Left ventricle myocardium inferior (tissue), 1 donor: ENCODE results near the gene WNT3A. TPM values are rescaled to one million over a fixed set of nuclear protein-coding genes. Genes with fewer than 3 reads are reported as not detected.

ENCODE experiments used
- DNase-seq: peaks from one replicate; pipeline ENCODE4 v3.0.0-alpha.2; 2020
- H3K27ac ChIP-seq: fragments of 200-600 bp; replicated peaks from 2 replicates; pipeline ENCODE4 v1.8.0; 2021
- H3K27me3 ChIP-seq: fragments of 200-600 bp; 2 replicates; pipeline ENCODE4 v1.8.0; 2021; ENCODE audit warnings: low read depth
- H3K36me3 ChIP-seq: fragments of 200-600 bp; 2 replicates; pipeline ENCODE4 v1.8.0; 2021
- H3K4me1 ChIP-seq: fragments of 200-600 bp; 2 replicates; pipeline ENCODE4 v1.8.0; 2021
- H3K4me3 ChIP-seq: fragments of 200-600 bp; 2 replicates; pipeline ENCODE4 v1.8.0; 2021; ENCODE audit warnings: mild to moderate bottlenecking, moderate library complexity
- H3K9me3 ChIP-seq: fragments of 200-600 bp; replicated peaks from 2 replicates; pipeline ENCODE4 v1.8.0; 2021
- CTCF ChIP-seq: fragments of 200-600 bp; IDR thresholded peaks from 2 replicates; pipeline ENCODE4 v1.8.0; 2021; ENCODE audit warnings: antibody characterized with exemption, mild to moderate bottlenecking, borderline replicate concordance
- intact Hi-C: fragments of 100-400 bp; cut with micrococcal nuclease; formaldehyde crosslinking; loops from one replicate; pipeline ENCODE4 v1.11.0; 2022
- total RNA-seq: library from RNA; stranded (reverse); fragmentation: NEBNext Ultra II Directional; extraction: Animal tissue kit (Norgen Biotek cat#: 25700); gene quantifications from one replicate; pipeline ENCODE4 v1.2.1, GENCODE V29; 2021
- donor health status: DM: no; HTN: yes; CAD: no; lungs with severe emphysema.

Gene WNT3A
- total RNA-seq, 1 donor from 2014 or later, result not detected

- no peak for TF ChIP-seq CTCF
- peaks cover 97% of the 10 kb centered on the region for H3K27me3 ChIP-seq
- peaks cover 6% of the 10 kb centered on the region for H3K4me1 ChIP-seq
- H3K4me3 ChIP-seq, result no peak overlapping the region
- no peaks in the 10 kb centered on the region for H3K9me3 ChIP-seq
- H3K36me3 ChIP-seq, result no peaks in the 10 kb centered on the region
- intact Hi-C loops, result no loop called here
- H3K27ac ChIP-seq, result no peak overlapping the region
- DNase-seq, result no peak
Measured at GRCh38 chr1:228009116-228009827, 2.5 kb downstream of the WNT3A start.

- DNase-seq, result no peak
- Histone ChIP-seq H3K9me3 (no peaks in the 10 kb centered on the region), H3K36me3 (no peaks in the 10 kb centered on the region), H3K4me1 (peaks cover 6% of the 10 kb centered on the region), H3K27ac (no peak overlapping the region), H3K4me3 (no peak overlapping the region), H3K27me3 (peaks cover 93% of the 10 kb centered on the region)
- TF ChIP-seq CTCF, result no peak
- intact Hi-C loops, result no loop called here
Measured at GRCh38 chr1:228009828-228010775, 3.3 kb downstream of the WNT3A start.

DNA sequence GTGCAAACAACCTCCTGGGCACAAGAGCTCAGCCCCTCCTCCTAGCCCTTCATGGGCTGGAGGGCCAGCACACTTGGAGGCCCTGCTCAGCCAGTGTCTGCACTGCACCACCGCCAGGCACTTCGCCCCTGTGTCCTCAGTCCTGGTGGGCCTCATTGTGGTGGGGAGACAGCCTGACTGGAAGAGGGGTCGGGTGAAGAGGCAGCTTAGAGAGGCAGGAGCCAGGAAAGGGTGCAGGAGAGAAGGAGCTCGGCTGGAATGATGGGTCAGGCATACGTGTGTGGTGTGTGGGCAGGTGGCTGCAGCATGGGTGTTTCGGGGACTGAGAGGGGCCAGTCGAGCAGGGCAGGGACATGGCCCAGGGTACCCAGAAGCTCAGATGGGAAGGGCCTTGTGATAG lies 4.1 kb downstream of the WNT3A start:
- H3K4me3 ChIP-seq, result no peak overlapping the region
- no peaks in the 10 kb centered on the region for H3K36me3 ChIP-seq
- DNase-seq, result no peak
- no peak overlapping the region for H3K27ac ChIP-seq
- H3K27me3 ChIP-seq, result peaks cover 88% of the 10 kb centered on the region
- TF ChIP-seq CTCF, result no peak
- no peaks in the 10 kb centered on the region for H3K9me3 ChIP-seq
- intact Hi-C loops, result no loop called here
- peaks cover 6% of the 10 kb centered on the region for H3K4me1 ChIP-seq

DNA sequence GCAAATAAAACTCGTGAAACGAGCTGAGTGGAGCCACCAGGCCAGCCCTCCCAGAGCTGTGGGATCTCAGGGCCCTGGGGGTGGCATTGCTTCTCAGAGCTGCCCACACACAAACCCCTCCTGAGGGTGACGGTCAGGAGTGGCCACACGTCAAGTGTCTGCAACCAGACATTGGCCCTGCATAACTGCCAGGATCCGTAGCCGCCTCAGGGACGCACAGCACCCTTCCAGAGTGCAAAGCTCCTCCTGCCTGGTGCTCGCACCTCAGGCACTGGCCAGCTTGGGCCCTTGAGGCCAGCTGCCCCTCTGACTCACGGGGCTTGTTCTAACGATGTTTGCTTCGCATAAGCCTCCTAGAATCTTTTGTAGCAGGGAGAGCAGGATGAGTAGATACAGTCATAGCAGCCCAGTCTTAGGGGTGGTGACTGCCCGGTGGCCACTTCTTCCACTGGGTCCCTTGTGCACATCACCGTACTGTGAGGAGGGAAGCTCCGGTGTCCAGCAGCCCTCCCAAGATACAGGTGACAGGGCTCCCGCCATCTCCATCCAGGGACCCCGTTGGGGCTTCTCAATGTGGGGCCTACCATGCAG lies 5.0 kb downstream of the WNT3A start:
- peaks cover 88% of the 10 kb centered on the region for H3K27me3 ChIP-seq
- H3K4me3 ChIP-seq, result no peak overlapping the region
- no peak overlapping the region for H3K27ac ChIP-seq
- no peaks in the 10 kb centered on the region for H3K36me3 ChIP-seq
- no peak for DNase-seq
- no peak for TF ChIP-seq CTCF
- H3K4me1 ChIP-seq, result peaks cover 6% of the 10 kb centered on the region
- no peaks in the 10 kb centered on the region for H3K9me3 ChIP-seq
- intact Hi-C loops, result no loop called here

DNA sequence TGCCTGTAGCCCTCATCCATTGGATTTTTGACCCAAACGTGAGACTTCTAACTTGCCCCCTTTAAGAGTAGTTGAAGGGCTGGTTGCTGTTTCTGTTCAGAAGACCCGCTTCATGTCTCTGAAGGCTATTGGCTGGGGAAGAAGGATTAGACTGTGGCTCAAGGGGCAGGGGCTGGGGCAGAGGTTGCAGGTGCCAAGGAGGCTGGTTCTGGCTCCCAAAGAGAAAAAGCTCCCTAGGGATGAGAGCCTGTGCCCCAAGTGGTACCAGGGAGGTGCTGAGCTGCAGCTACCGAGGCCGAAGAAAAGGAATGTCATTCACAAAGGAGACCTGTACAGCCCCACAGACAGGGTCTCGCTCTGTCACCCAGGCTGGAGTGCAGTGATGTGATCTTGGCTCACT lies 5.8 kb downstream of the WNT3A start:
- DNase-seq, result no peak
- no peaks in the 10 kb centered on the region for H3K4me1 ChIP-seq
- intact Hi-C loops, result no loop called here
- H3K4me3 ChIP-seq, result no peak overlapping the region
- no peak for TF ChIP-seq CTCF
- no peak overlapping the region for H3K27ac ChIP-seq
- H3K27me3 ChIP-seq, result peaks cover 81% of the 10 kb centered on the region
- no peaks in the 10 kb centered on the region for H3K9me3 ChIP-seq
- no peaks in the 10 kb centered on the region for H3K36me3 ChIP-seq
